Cardiac fibroblast (primary cell): ENCODE data around the gene LARGE1.
A peak's percentile ranks its signal among the peaks of the same experiment; 100 is the strongest.

Experiments
- DNase-seq, 2 donors: peaks; one replicate each; pipeline versions ENCODE4 v3.0.0 to v3.0.0-alpha.2; 2010; ENCODE audit warnings: low read depth in 2 of 2
- H3K4me3 ChIP-seq, 2 donors: replicated peaks in 1 of 2; 1 replicate in 1 of 2; 2 replicates in 1 of 2; pipeline ENCODE4 v1.5.1; 2011; ENCODE audit warnings: low read depth in 2 of 2, low read length in 2 of 2, mild to moderate bottlenecking in 2 of 2, moderate library complexity in 1 of 2
- TF ChIP-seq, protein P1 (sequence below): IDR thresholded peaks from one replicate; pipeline ENCODE4 v1.5.1; 2011; ENCODE audit warnings: low read depth, mild to moderate bottlenecking, low read length, inconsistent platforms

The LARGE1 gene

DNA sequence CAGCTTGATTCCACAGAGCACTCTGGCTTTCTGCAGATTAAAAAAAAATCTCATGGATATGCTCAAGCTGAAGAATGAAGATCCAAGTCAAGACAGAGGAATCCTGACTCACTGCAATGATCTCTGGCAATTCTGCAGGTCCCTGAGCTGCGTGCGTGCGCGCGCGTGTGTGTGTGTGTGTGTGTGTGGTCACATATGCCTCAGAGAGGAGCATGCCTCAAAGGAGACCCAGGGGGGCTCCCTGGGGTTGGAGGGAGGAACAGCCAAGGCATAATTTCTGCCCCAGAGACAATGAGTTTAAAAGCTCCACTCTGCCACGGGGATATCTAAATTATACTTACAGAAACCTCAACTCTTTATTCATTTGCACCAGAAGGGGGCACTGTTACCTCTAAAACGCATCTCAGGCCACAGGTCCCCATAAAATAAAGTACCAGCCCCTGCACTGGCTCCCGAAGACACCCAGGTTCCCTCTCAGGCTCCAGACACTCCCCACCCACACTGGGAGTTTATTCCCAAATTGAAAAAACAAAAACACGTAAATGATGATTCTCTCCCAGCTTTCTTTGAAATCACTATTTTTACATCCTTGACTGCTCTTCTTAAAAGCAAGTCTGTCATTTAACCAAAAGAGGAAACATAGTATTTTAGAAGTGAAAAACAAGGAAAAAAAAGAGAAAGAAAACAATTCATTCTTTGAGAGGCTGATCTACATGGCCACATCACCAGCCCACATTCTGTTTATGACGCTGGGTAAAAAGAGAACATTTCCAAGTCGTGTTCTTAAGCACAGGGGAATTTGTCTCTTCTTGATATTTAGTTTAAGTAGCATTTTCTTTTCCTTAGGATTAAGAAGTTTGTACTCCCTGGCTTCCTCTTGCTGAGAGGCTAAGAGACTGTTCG is 401.0 kb downstream of the LARGE1 start:
- TF ChIP-seq, protein P1, sequence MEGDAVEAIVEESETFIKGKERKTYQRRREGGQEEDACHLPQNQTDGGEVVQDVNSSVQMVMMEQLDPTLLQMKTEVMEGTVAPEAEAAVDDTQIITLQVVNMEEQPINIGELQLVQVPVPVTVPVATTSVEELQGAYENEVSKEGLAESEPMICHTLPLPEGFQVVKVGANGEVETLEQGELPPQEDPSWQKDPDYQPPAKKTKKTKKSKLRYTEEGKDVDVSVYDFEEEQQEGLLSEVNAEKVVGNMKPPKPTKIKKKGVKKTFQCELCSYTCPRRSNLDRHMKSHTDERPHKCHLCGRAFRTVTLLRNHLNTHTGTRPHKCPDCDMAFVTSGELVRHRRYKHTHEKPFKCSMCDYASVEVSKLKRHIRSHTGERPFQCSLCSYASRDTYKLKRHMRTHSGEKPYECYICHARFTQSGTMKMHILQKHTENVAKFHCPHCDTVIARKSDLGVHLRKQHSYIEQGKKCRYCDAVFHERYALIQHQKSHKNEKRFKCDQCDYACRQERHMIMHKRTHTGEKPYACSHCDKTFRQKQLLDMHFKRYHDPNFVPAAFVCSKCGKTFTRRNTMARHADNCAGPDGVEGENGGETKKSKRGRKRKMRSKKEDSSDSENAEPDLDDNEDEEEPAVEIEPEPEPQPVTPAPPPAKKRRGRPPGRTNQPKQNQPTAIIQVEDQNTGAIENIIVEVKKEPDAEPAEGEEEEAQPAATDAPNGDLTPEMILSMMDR = peak; percentile 40
- H3K4me3 ChIP-seq = no peak overlapping the region
- DNase-seq = peak; percentile 63 to 75

DNA sequence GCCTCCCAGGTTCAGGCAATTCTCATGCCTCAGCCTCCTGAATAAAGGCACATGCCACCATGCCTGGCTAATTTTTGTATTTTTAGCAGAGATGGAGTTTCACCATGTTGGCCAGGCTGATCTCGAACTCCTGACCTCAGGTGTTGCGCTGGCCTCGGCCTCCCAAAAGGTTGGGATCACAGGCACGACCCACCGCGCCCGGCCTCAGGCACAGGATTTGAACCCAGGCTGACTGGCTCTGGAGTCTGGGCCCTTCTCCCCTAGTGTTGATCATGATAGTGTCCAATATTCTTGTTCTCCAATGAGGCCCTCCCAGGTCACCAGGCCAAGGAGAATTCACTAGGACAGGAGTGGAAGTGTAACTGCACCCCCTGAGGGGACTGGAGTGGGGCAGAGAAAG is 401.9 kb downstream of the LARGE1 start:
- no peak for DNase-seq
- no peak overlapping the region for H3K4me3 ChIP-seq
- TF ChIP-seq, protein P1 = no peak

GRCh38 chr22:33515795-33516194 is 404.5 kb downstream of the LARGE1 start:
- DNase-seq = no peak
- TF ChIP-seq, protein P1 = no peak
- no peak overlapping the region for H3K4me3 ChIP-seq

DNA sequence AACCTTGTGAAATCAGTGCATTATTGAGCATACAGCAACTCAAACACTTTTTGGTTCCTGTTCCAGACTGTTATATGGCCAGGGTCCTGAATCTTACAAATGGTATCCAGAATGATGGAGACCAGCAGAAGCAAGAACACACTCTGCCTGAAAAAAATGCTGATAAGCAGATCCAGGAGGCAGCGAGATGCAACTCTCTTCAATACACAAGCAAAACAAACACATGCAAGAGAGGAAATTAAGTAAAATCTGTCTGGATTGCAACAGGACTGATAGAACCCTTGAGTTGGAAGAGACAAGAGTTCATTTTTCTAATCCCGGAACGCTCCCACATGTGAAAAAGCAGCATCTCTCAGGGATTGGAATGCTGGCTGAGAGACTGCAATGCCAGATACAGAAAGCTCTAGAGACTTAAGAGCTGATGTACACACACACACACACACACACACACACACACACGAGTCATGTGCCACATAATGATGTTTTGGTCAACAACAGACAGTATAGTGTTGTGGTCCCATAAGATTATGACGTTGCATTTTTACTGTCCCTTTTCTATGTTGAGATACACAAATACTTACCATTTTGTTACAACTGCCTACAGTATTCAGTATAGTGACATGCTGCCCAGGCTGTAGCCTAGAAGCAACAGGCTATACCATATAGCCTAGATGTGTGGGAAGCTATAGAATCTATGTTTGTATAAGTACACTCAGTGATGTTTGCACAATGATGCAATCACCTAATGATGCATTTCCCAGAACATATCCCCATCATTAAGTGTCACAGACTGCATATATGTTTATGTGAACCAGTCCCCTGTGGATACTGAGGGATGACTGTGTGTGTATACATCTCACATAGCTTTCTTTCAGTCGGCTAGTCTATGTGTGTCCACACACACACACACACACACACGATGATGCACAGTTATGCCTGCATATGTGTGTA is 406.6 kb downstream of the LARGE1 start:
- no peak overlapping the region for H3K4me3 ChIP-seq
- DNase-seq = peak; percentile 38 to 55
- TF ChIP-seq, protein P1 = no peak

GRCh38 chr22:33512908-33513307 is 407.4 kb downstream of the LARGE1 start:
- no peak overlapping the region for H3K4me3 ChIP-seq
- DNase-seq = no peak
- TF ChIP-seq, protein P1 = no peak

- H3K4me3 ChIP-seq = no peak overlapping the region
- TF ChIP-seq, protein P1 = no peak
- no peak for DNase-seq
Observed at GRCh38 chr22:33510429-33510904, 409.8 kb downstream of the LARGE1 start.
